GM23248 (cell line): ENCODE results near the gene PTGDR.

ENCODE experiments used
- EZH2 ChIP-seq: fragments of 200-600 bp; sonication (generic); IDR thresholded peaks from 2 replicates; pipeline ENCODE4 v1.6.1; 2018; ENCODE audit warnings: antibody characterized with exemption, mild to moderate bottlenecking; ENCODE audit not compliant: insufficient read depth, poor library complexity, severe bottlenecking
- EZH2phosphoT487 ChIP-seq: fragments of 200-600 bp; sonication (generic); IDR thresholded peaks from 2 replicates; pipeline ENCODE4 v1.6.1; 2018; ENCODE audit warnings: antibody characterized with exemption, moderate library complexity, mild to moderate bottlenecking, low read depth; ENCODE audit not compliant: insufficient read depth

GRCh38 chr14:52307905-52308304 lies 40.4 kb downstream of the PTGDR start:
- TF ChIP-seq EZH2 (no peak), EZH2phosphoT487 (no peak)
